Ishikawa (cell line): Measurements from ENCODE around the gene ZSWIM9.

Experiments used
- CEBPB ChIP-seq: IDR thresholded peaks from 2 replicates; pipeline ENCODE4 v1.6.1; 2012
- CREB1 ChIP-seq: IDR thresholded peaks from 2 replicates; pipeline ENCODE4 v1.6.1; 2012; ENCODE audit warnings: low read depth
- EGR1 ChIP-seq: IDR thresholded peaks from 2 replicates; pipeline ENCODE4 v1.6.1; 2012
- EP300 ChIP-seq: IDR thresholded peaks from 2 replicates; pipeline ENCODE4 v1.6.1; 2012; ENCODE audit warnings: borderline replicate concordance
- NFIC ChIP-seq: IDR thresholded peaks from 2 replicates; pipeline ENCODE4 v1.6.1; 2012
- YY1 ChIP-seq: IDR thresholded peaks from 2 replicates; pipeline ENCODE4 v1.6.1; 2012; ENCODE audit warnings: low read depth
- ZBTB7A ChIP-seq: IDR thresholded peaks from 2 replicates; pipeline ENCODE4 v1.6.1; 2012; ENCODE audit warnings: low read depth
- TF ChIP-seq, protein P1 (sequence below): IDR thresholded peaks from 2 replicates; pipeline ENCODE4 v1.6.1; 2012
- TF ChIP-seq, protein P2 (sequence below): IDR thresholded peaks from 2 replicates; pipeline ENCODE4 v1.6.1; 2012; ENCODE audit warnings: low read depth, mild to moderate bottlenecking
- TF ChIP-seq, protein P3 (sequence below): IDR thresholded peaks from 2 replicates; pipeline ENCODE4 v1.6.1; 2012

DNA sequence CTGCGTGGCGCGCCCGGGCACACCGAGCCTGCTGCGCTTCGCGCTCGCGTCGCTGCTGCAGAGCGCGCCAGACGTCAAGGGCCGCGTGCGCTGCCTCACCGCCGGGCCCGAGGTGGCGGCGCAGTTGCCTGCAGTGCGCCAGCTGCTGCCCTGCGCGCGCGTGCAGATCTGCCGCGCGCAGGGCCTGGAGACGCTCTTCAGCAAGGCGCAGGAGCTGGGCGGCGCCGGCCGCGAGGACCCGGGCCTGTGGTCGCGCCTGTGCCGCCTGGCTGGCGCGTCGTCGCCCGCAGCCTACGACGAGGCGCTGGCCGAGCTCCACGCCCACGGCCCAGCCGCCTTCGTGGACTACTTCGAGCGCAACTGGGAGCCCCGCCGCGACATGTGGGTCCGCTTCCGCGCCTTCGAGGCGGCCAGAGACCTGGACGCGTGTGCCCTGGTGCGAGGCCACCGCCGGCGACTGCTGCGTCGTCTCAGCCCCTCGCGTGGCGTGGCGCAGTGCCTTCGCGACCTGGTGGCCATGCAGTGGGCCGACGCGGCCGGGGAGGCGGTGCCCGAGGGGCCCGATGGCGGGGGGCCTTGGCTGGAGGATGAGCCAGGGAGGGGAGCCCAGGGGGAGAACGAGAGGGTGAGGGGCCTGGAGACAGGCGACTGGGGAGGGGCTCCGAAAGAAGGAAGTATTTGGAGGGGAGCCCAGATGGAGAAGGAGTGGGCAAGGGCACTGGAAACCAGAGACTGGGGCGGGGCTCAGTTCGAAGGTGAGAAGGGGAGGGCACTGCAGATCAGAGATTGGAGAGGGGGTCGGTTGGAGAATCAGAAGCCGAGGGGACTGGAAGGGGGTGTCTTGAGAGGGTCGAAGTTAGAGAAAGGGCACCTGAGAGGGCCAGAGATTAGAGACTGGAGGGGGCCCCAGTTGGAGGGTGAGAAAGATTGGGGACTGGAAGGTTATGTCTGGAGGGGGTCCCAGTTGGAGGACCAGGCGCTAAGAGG, 24.7 kb downstream of the ZSWIM9 start:
- TF ChIP-seq, protein P1, sequence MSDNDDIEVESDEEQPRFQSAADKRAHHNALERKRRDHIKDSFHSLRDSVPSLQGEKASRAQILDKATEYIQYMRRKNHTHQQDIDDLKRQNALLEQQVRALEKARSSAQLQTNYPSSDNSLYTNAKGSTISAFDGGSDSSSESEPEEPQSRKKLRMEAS, result no peak
- no peak for TF ChIP-seq ZBTB7A
- no peak for TF ChIP-seq YY1
- TF ChIP-seq EGR1, result no peak
- TF ChIP-seq, protein P2, sequence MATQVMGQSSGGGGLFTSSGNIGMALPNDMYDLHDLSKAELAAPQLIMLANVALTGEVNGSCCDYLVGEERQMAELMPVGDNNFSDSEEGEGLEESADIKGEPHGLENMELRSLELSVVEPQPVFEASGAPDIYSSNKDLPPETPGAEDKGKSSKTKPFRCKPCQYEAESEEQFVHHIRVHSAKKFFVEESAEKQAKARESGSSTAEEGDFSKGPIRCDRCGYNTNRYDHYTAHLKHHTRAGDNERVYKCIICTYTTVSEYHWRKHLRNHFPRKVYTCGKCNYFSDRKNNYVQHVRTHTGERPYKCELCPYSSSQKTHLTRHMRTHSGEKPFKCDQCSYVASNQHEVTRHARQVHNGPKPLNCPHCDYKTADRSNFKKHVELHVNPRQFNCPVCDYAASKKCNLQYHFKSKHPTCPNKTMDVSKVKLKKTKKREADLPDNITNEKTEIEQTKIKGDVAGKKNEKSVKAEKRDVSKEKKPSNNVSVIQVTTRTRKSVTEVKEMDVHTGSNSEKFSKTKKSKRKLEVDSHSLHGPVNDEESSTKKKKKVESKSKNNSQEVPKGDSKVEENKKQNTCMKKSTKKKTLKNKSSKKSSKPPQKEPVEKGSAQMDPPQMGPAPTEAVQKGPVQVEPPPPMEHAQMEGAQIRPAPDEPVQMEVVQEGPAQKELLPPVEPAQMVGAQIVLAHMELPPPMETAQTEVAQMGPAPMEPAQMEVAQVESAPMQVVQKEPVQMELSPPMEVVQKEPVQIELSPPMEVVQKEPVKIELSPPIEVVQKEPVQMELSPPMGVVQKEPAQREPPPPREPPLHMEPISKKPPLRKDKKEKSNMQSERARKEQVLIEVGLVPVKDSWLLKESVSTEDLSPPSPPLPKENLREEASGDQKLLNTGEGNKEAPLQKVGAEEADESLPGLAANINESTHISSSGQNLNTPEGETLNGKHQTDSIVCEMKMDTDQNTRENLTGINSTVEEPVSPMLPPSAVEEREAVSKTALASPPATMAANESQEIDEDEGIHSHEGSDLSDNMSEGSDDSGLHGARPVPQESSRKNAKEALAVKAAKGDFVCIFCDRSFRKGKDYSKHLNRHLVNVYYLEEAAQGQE, result no peak
- no peak for TF ChIP-seq EP300
- TF ChIP-seq CREB1, result no peak
- no peak for TF ChIP-seq NFIC
- no peak for TF ChIP-seq CEBPB
- TF ChIP-seq, protein P3, sequence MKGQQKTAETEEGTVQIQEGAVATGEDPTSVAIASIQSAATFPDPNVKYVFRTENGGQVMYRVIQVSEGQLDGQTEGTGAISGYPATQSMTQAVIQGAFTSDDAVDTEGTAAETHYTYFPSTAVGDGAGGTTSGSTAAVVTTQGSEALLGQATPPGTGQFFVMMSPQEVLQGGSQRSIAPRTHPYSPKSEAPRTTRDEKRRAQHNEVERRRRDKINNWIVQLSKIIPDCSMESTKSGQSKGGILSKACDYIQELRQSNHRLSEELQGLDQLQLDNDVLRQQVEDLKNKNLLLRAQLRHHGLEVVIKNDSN, result no peak
